ENCODE data around the gene CRIP3. TPM values are rescaled to one million over a fixed set of nuclear protein-coding genes. Genes with fewer than 3 reads are reported as not detected.

CRIP3 gene
- total and polyA plus RNA-seq, 2 of the 8 experiments (the other 6 are each of a cell fraction or from before 2014, with no cell fraction given): 34.0 to 46.3 TPM

DNA sequence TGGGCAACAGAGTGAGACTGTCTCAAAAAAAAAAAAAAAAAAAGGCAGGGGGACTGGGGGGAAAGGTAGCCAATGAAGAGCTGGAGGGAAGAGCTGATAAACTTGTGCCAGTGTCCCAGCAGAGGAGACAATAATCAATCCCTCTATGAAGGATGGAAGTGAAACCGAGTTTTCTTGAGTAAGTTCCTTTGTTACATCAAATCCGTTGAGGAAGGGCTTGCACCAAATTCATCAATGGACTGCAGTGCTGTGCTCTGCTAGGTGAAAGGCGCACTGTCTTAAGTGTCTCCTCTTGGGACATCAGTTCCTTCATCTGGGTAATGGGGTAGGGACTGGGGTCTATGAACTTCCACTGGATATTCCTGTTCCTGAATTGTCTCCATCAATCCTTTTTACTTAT lies 3.0 kb upstream of the CRIP3 start:
- Histone ChIP-seq H2BK120ac (replicated peaks; ENCODE audit: low read depth, low read length) (no peak overlapping the region), H3K9ac (replicated peaks in 1 of 4; ENCODE audit: extremely low read depth in 1 of 4, low read depth in 3 of 4, low read length in 3 of 4) (no peak overlapping the region), H3K27ac (ENCODE audit: low read depth, low read length) (no peak overlapping the region), H3K36me3 (ENCODE audit: control insufficient read depth in 2 of 4, insufficient read depth in 4 of 4, low read length in 3 of 4) (no peaks in the 10 kb centered on the region), H2BK15ac (ENCODE audit: low read length) (no peak overlapping the region), H2BK12ac (ENCODE audit: low read depth, low read length) (no peak overlapping the region), H4K5ac (ENCODE audit: insufficient read length, low read depth, low read length) (no peak overlapping the region), H3K4me3 (ENCODE audit: extremely low read depth in 1 of 4, insufficient read depth in 2 of 4, low read depth in 3 of 4, low read length in 4 of 4) (no peak overlapping the region), H3K56ac (replicated peaks; ENCODE audit: insufficient read length, low read depth, low read length) (no peak overlapping the region), H3K79me1 (ENCODE audit: low read depth, low read length) (no peaks in the 10 kb centered on the region), H3K79me2 (ENCODE audit: control insufficient read depth in 1 of 2, insufficient read depth in 2 of 2, low read length in 2 of 2) (no peaks in the 10 kb centered on the region), H4K91ac (replicated peaks; ENCODE audit: insufficient read length, low read length) (no peak overlapping the region), H3K27me3 (replicated peaks in 1 of 4; ENCODE audit: control insufficient read depth in 3 of 4, extremely low read depth in 1 of 4, insufficient read depth in 3 of 4, low read length in 3 of 4) (0 out of 7 replicates have a peak, but pooled peaks cover 0 to 2% (median 0%) of the 10 kb centered on the region in 4 experiments), H2BK5ac (ENCODE audit: low read depth, low read length) (no peak overlapping the region), H3K9me3 (ENCODE audit: insufficient read depth in 2 of 2, low read depth in 1 of 2, low read length in 1 of 2) (no peaks in the 10 kb centered on the region), H3K4me1 (replicated peaks in 1 of 4; ENCODE audit: control insufficient read depth in 3 of 4, insufficient read depth in 4 of 4, low read length in 3 of 4) (peaks cover 7 to 15% (median 9%) of the 10 kb centered on the region in 4 experiments), H4K20me1 (replicated peaks in 1 of 2; ENCODE audit: control insufficient read depth in 1 of 2, insufficient read depth in 2 of 2, low read length in 2 of 2) (no peaks in the 10 kb centered on the region), H2AFZ (ENCODE audit: low read length) (no peak overlapping the region), H3K4ac (replicated peaks; ENCODE audit: insufficient read length, low read depth, low read length) (no peak overlapping the region), H4K8ac (ENCODE audit: extremely low read depth, insufficient read depth, low read length) (no peak overlapping the region), H3K23ac (ENCODE audit: insufficient read length) (no peak overlapping the region), H3K18ac (ENCODE audit: extremely low read depth, low read length) (no peak overlapping the region), H3K14ac (ENCODE audit: insufficient read length) (no peak overlapping the region), H2BK20ac (ENCODE audit: low read length) (no peak overlapping the region), H2AK5ac (ENCODE audit: low read depth, low read length) (no peak overlapping the region), H3K4me2 (ENCODE audit: insufficient read depth in 1 of 2, low read depth in 2 of 2, low read length in 2 of 2) (no peak overlapping the region), H3K23me2 (ENCODE audit: low read depth, low read length) (peaks cover 8% of the 10 kb centered on the region)
- no peak for FAIRE-seq
- TF ChIP-seq RAD21 (IDR thresholded peaks at IDR 0.05 in 1 of 2, conservative IDR thresholded peaks at IDR 0.05 in 1 of 2; ENCODE audit: low read depth in 2 of 2, low read length in 2 of 2): no peak
- no peak for TF ChIP-seq TAF7 (optimal IDR thresholded peaks at IDR 0.05; ENCODE audit: borderline replicate concordance, low read depth, low read length)
- WGBS, 2 experiments (ENCODE audit: extremely low coverage in 1 of 2, insufficient coverage in 1 of 2, insufficient read length in 1 of 2, insufficient replicate concordance in 2 of 2, low coverage in 1 of 2, low lambda C conversion rate in 2 of 2, missing lambda C conversion rate in 1 of 2): 95% methylated on average over 3 of the region's 3 CpGs; no CpG with 5 or more reads in 1 of the 2 experiments
- POLR2A ChIA-PET (ENCODE audit: partially characterized antibody): no interaction called here
- no peak for DNase-seq (ENCODE audit: low read depth in 1 of 2, low spot score in 2 of 2)
- CTCF ChIA-PET (ENCODE audit: partially characterized antibody): interaction anchor here (0.7 to 0.9 kb wide), 2 partner anchors 10 to 103 kb away, joined by 3 read pairs; no protein-coding TSS in a partner anchor
